T-cell (primary cell): ENCODE measurements around the gene MPZL1. TPM values are rescaled to one million over a fixed set of nuclear protein-coding genes. Genes with fewer than 3 reads are reported as not detected.
A peak's percentile ranks its signal among the peaks of the same experiment; 100 is the strongest.

Experiments
- ATAC-seq, 4 experiments: fragments of 200-7000 bp in 3 of 4; fragments of 150-1000 bp in 1 of 4; cut with Tn5 transposase; replicated peaks in 1 of 4; 1 replicate in 3 of 4; 2 replicates in 1 of 4; pipeline ENCODE4 v1.10.0; 2021; ENCODE audit warnings: moderate library complexity in 3 of 4, mild to moderate bottlenecking in 2 of 4, moderate number of reproducible peaks in 1 of 4
- CTCF ChIA-PET, 2 donors: fragments of 300-600 bp; sonication (Branson Sonifier 250); formaldehyde crosslinking; loops; one replicate each; lab custom pipeline; 2022; ENCODE audit warnings: antibody characterized with exemption in 2 of 2; lab: Charles Lee
- POLR2A ChIA-PET, 2 donors: fragments of 300-600 bp; sonication (Branson Sonifier 250); formaldehyde crosslinking; loops; one replicate each; lab custom pipeline; 2022; ENCODE audit warnings: antibody characterized with exemption in 2 of 2; lab: Charles Lee
- DNase-seq, 35 experiments: peaks; one replicate each; pipeline versions ENCODE4 v3.0.0 to v3.0.0-alpha.2; 2013 to 2023
- H3K27ac ChIP-seq: one replicate; pipeline ENCODE4 v1.5.1; 2013; ENCODE audit warnings: low read length
- H3K27me3 ChIP-seq, 2 experiments: replicated peaks in 1 of 2; 1 replicate in 1 of 2; 2 replicates in 1 of 2; pipeline versions ENCODE4 v1.6.1 to v1.7.0; 2013; ENCODE audit warnings: low read length in 1 of 2, mixed read lengths in 1 of 2; ENCODE audit not compliant: control insufficient read depth in 2 of 2, insufficient read depth in 2 of 2; ENCODE audit errors: extremely low read depth in 1 of 2
- H3K36me3 ChIP-seq, 2 donors: 1 replicate in 1 of 2; 2 replicates in 1 of 2; pipeline versions ENCODE4 v1.6.1 to v1.7.0; 2013; ENCODE audit warnings: low read length in 1 of 2; ENCODE audit not compliant: control insufficient read depth in 2 of 2, insufficient read depth in 1 of 2; ENCODE audit errors: extremely low read depth in 1 of 2
- H3K4me1 ChIP-seq, 2 experiments: 1 replicate in 1 of 2; 2 replicates in 1 of 2; pipeline versions ENCODE4 v1.6.1 to v1.7.0; 2013; ENCODE audit warnings: low read length in 2 of 2, mixed read lengths in 1 of 2; ENCODE audit not compliant: insufficient read depth in 2 of 2, control insufficient read depth in 1 of 2; ENCODE audit errors: extremely low read depth in 1 of 2
- H3K4me3 ChIP-seq, 2 donors: 1 replicate in 1 of 2; 2 replicates in 1 of 2; pipeline versions ENCODE4 v1.5.1 to v1.7.0; 2013; ENCODE audit warnings: mild to moderate bottlenecking in 2 of 2, low read length in 1 of 2, moderate library complexity in 1 of 2; ENCODE audit not compliant: control insufficient read depth in 1 of 2; ENCODE audit errors: extremely low read depth in 1 of 2
- H3K9me3 ChIP-seq: 2 replicates; pipeline ENCODE4 v1.7.0; 2013
- H3K27ac Mint-ChIP-seq, 2 donors: one replicate each; pipeline ENCODE4 v1.8.0; 2020 to 2021; ENCODE audit warnings: mild to moderate bottlenecking in 2 of 2, mixed read lengths in 2 of 2
- H3K27me3 Mint-ChIP-seq, 2 donors: one replicate each; pipeline ENCODE4 v1.8.0; 2021 to 2022; ENCODE audit warnings: mixed read lengths in 2 of 2
- H3K36me3 Mint-ChIP-seq: one replicate; pipeline ENCODE4 v1.8.0; 2021; ENCODE audit warnings: mixed read lengths
- H3K4me1 Mint-ChIP-seq, 3 donors: one replicate each; pipeline ENCODE4 v1.8.0; 2020 to 2022; ENCODE audit warnings: mixed read lengths in 3 of 3, mild to moderate bottlenecking in 1 of 3
- H3K4me3 Mint-ChIP-seq, 3 donors: one replicate each; pipeline ENCODE4 v1.8.0; 2020 to 2022; ENCODE audit warnings: mild to moderate bottlenecking in 3 of 3, mixed read lengths in 3 of 3, moderate library complexity in 3 of 3
- H3K9me3 Mint-ChIP-seq, 3 donors: one replicate each; pipeline ENCODE4 v1.8.0; 2020 to 2022; ENCODE audit warnings: mixed read lengths in 3 of 3
- WGBS: methylation state at CpG from one replicate; pipeline ENCODE4 v1.1.5; 2013; ENCODE audit warnings: missing lambda C conversion rate; ENCODE audit not compliant: insufficient coverage; 5-methylcytosine and 5-hydroxymethylcytosine counted together
- total RNA-seq, 35 experiments: library from RNA in 6 of 35; stranded (reverse) in 6 of 35; fragments of 120-200 nt in 1 of 35; gene quantifications; one replicate each; pipeline versions ENCODE4 v1.2.1 to v1.2.4 and lab custom pipeline; 2013 to 2026

MPZL1 gene
- total RNA-seq, 5 donors from 2014 or later (not counting 1 experiment from before 2014, with no cell fraction given), result 5.1 to 9.9 (median 8.5) TPM

DNA sequence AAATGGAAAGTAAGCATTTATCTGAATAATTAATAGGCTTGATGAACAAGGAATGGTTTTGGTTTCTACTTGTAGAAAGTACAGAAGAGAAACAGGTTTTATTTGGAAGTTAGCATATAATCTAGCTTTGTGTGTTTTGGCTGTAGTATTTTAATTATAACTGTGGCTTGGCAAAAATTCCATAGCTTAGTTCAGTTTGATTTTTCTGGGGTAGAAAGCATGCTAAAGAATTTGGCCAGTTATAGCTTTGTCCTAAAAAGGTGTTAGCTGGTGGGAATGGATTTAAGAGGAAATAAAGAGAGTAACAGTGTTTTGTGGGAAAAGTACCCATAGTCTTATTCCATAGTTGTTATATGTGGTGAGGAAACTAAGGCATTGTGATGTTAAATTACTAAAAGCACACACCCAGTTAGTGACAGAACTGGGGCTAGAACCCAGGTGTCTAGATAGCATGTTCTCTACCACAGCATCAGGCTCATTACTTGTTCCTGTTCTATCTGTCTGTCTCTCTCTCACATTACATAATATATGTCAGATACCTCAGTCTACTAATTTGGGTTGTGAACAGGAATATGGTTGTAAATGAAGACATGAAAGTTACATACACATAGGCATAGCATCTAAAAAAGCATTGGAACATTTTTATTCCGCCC, 55.0 kb downstream of the MPZL1 start:
- no peak for DNase-seq
- peaks cover 5 to 17% (median 12%) of the 10 kb centered on the region in 3 donors for H3K4me1 Mint-ChIP-seq
- H3K27me3 Mint-ChIP-seq, result no peaks in the 10 kb centered on the region
- Histone ChIP-seq H3K36me3 (peaks cover 0 to 3% of the 10 kb centered on the region in 2 donors), H3K27ac (no peak overlapping the region), H3K9me3 (no peaks in the 10 kb centered on the region), H3K4me3 (no peak overlapping the region), H3K27me3 (no peaks in the 10 kb centered on the region), H3K4me1 (peaks cover 0 to 13% of the 10 kb centered on the region in 2 experiments)
- ChIA-PET CTCF (interaction anchor here in 1 of 2 donors (0.5 kb wide), 1 partner anchor 21 kb away, joined by 3 read pairs; no protein-coding TSS in a partner anchor), POLR2A (no interaction called here)
- peaks cover 42% of the 10 kb centered on the region for H3K36me3 Mint-ChIP-seq
- no peak for ATAC-seq
- H3K4me3 Mint-ChIP-seq, result no peak overlapping the region
- 20% methylated on average over 1 of the region's 1 CpG for WGBS
- peak overlapping the region; percentile 29 to 66 for H3K27ac Mint-ChIP-seq
- peaks cover 3 to 18% (median 7%) of the 10 kb centered on the region in 3 donors for H3K9me3 Mint-ChIP-seq

GRCh38 chr1:167777269-167777650, 55.5 kb downstream of the MPZL1 start:
- no peak for DNase-seq
- Mint-ChIP-seq H3K4me1 (peaks cover 5 to 17% (median 12%) of the 10 kb centered on the region in 3 donors), H3K27me3 (no peaks in the 10 kb centered on the region), H3K9me3 (peaks cover 3 to 20% (median 10%) of the 10 kb centered on the region in 3 donors), H3K36me3 (peaks cover 40% of the 10 kb centered on the region), H3K27ac (peak overlapping the region; percentile 29 to 40), H3K4me3 (no peak overlapping the region)
- Histone ChIP-seq H3K9me3 (no peaks in the 10 kb centered on the region), H3K27ac (no peak overlapping the region), H3K4me1 (peaks cover 0 to 13% of the 10 kb centered on the region in 2 experiments), H3K36me3 (peaks cover 0 to 3% of the 10 kb centered on the region in 2 donors), H3K4me3 (no peak overlapping the region), H3K27me3 (no peaks in the 10 kb centered on the region)
- 75% methylated on average over 5 of the region's 5 CpGs for WGBS
- ChIA-PET CTCF (no interaction called here), POLR2A (no interaction called here)
- ATAC-seq, result peak in 1 of 4 experiments; percentile 42

- H3K27me3 Mint-ChIP-seq, result no peaks in the 10 kb centered on the region
- WGBS, result no CpG with 5 or more reads among the region's 2 CpGs
- CTCF ChIA-PET, result interaction anchor here in 1 of 2 donors (0.5 kb wide), 1 partner anchor 65 kb away, joined by 3 read pairs; no protein-coding TSS in a partner anchor
These were observed 59.8 kb downstream of the MPZL1 start for GRCh38 chr1:167781558-167781957.

DNA sequence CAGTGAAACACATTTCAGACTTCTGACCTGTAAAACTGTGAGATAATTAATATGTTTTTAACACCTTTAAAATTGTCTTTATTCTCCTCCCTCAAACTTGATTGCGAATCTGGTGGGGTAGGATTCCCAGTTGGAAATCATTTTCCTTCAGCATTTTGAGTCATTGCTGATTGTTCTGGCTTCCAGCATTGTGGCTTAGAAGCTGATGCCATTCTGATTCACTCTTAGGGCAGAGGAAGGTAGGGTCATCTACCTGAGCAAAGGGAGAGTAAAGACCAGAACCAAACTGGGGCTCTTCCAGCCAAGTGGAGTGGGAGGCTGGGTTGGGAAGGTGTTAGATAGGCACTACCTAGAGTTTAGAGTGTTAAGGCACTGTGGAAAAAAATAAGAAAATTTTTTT, 61.2 kb downstream of the MPZL1 start:
- peaks cover 30% of the 10 kb centered on the region for H3K36me3 Mint-ChIP-seq
- no peak for ATAC-seq
- H3K27me3 ChIP-seq, result no peaks in the 10 kb centered on the region
- no peaks in the 10 kb centered on the region for H3K4me1 Mint-ChIP-seq
- CTCF ChIA-PET, result interaction anchor here in 1 of 2 donors (0.6 kb wide), 1 partner anchor 13 kb away, joined by 3 read pairs; no protein-coding TSS in a partner anchor
- DNase-seq, result no peak
- H3K36me3 ChIP-seq, result no peaks in the 10 kb centered on the region
- H3K4me3 ChIP-seq, result no peak overlapping the region
- peaks cover 3 to 20% (median 10%) of the 10 kb centered on the region in 3 donors for H3K9me3 Mint-ChIP-seq
- no peaks in the 10 kb centered on the region for H3K4me1 ChIP-seq
- H3K27me3 Mint-ChIP-seq, result no peaks in the 10 kb centered on the region
- H3K4me3 Mint-ChIP-seq, result no peak overlapping the region
- POLR2A ChIA-PET, result no interaction called here
- no CpG with 5 or more reads among the region's 1 CpG for WGBS
- H3K27ac Mint-ChIP-seq, result no peak overlapping the region
- H3K27ac ChIP-seq, result no peak overlapping the region
- H3K9me3 ChIP-seq, result no peaks in the 10 kb centered on the region

More at GRCh38 chr1:167781558-167781957, 59.8 kb downstream of the MPZL1 start:
- Mint-ChIP-seq H3K4me1 (peaks cover 5 to 10% (median 10%) of the 10 kb centered on the region in 3 donors), H3K9me3 (peaks cover 3 to 20% (median 10%) of the 10 kb centered on the region in 3 donors), H3K36me3 (peaks cover 31% of the 10 kb centered on the region), H3K4me3 (no peak overlapping the region), H3K27ac (no peak overlapping the region)
- H3K36me3 ChIP-seq, result no peaks in the 10 kb centered on the region
- no peaks in the 10 kb centered on the region for H3K27me3 ChIP-seq
- DNase-seq, result no peak
- no peak for ATAC-seq
- POLR2A ChIA-PET, result interaction anchor here in 1 of 2 donors (1.2 kb wide), 1 partner anchor 819 kb away, joined by 3 read pairs; no protein-coding TSS in a partner anchor
- H3K27ac ChIP-seq, result no peak overlapping the region
- no peak overlapping the region for H3K4me3 ChIP-seq
- no peaks in the 10 kb centered on the region for H3K9me3 ChIP-seq
- peaks cover 0 to 5% of the 10 kb centered on the region in 2 experiments for H3K4me1 ChIP-seq

- CTCF ChIA-PET, result no interaction called here
- Histone ChIP-seq H3K9me3 (no peaks in the 10 kb centered on the region), H3K4me3 (no peak overlapping the region), H3K27me3 (no peaks in the 10 kb centered on the region), H3K27ac (no peak overlapping the region), H3K36me3 (no peaks in the 10 kb centered on the region), H3K4me1 (no peaks in the 10 kb centered on the region)
- peaks cover 3 to 14% (median 8%) of the 10 kb centered on the region in 3 donors for H3K9me3 Mint-ChIP-seq
- H3K4me3 Mint-ChIP-seq, result no peak overlapping the region
- no peaks in the 10 kb centered on the region for H3K27me3 Mint-ChIP-seq
- peaks cover 28% of the 10 kb centered on the region for H3K36me3 Mint-ChIP-seq
- ATAC-seq (no peak), DNase-seq (no peak)
- H3K27ac Mint-ChIP-seq, result no peak overlapping the region
- WGBS, result 80% methylated on average over 1 of the region's 3 CpGs
- POLR2A ChIA-PET, result no interaction called here
- H3K4me1 Mint-ChIP-seq, result no peaks in the 10 kb centered on the region
These were observed 63.2 kb downstream of the MPZL1 start for GRCh38 chr1:167784876-167785550.

- Mint-ChIP-seq H3K4me3 (no peak overlapping the region), H3K27me3 (no peaks in the 10 kb centered on the region), H3K36me3 (peaks cover 25% of the 10 kb centered on the region), H3K4me1 (no peaks in the 10 kb centered on the region), H3K27ac (no peak overlapping the region), H3K9me3 (peaks cover 0 to 3% (median 3%) of the 10 kb centered on the region in 3 donors)
- ATAC-seq (no peak), DNase-seq (no peak)
- 93% methylated on average over 2 of the region's 5 CpGs for WGBS
- ChIA-PET POLR2A (no interaction called here), CTCF (no interaction called here)
- Histone ChIP-seq H3K9me3 (no peaks in the 10 kb centered on the region), H3K36me3 (no peaks in the 10 kb centered on the region), H3K27me3 (no peaks in the 10 kb centered on the region), H3K4me3 (no peak overlapping the region), H3K27ac (no peak overlapping the region), H3K4me1 (no peaks in the 10 kb centered on the region)
These were observed 64.7 kb downstream of the MPZL1 start for GRCh38 chr1:167786502-167786901.
